Amygdala (tissue), 56 donors: ENCODE results near the gene SLC2A9.

Source experiments
- DNase-seq, 56 donors: peaks; one replicate each; lab custom pipeline; 2025; lab: John Stamatoyannopoulos, UW

The SLC2A9 gene

DNA sequence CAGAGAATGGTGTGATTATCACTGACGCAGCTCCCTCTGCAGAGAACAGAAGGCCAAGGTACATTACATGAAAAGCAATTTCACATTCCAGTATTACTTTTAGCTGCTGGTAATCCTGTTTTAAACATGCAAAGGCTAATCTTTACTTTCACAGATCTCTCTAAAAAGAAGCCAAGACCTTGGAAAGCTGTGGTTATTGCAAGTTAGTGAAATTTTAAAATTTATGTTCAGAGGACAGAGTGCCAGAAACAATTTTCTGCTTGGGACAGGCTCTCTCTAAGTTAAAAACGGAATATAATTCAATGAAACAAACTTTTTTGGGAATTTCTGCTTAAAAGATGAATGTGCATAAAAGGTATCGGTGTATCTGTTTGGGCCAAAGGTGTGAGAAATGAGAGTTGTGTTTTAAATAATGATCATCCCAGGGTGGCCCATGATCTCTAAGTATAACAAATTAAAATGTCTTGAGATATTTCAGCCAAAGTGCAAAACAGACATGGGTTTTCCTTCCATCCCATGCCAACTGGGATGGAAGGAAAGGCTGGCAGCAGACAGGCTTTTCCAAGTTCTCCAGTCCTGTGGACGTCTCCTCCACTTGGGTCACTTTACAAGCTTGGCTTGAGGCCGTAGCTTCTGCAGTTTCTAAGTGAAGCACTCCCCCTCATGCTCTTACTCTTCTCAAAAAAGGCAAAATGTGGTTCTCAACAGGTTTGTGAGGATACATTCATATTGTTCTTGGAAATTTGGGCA, 121.8 kb downstream of the SLC2A9 start:
- no peak for DNase-seq

DNA sequence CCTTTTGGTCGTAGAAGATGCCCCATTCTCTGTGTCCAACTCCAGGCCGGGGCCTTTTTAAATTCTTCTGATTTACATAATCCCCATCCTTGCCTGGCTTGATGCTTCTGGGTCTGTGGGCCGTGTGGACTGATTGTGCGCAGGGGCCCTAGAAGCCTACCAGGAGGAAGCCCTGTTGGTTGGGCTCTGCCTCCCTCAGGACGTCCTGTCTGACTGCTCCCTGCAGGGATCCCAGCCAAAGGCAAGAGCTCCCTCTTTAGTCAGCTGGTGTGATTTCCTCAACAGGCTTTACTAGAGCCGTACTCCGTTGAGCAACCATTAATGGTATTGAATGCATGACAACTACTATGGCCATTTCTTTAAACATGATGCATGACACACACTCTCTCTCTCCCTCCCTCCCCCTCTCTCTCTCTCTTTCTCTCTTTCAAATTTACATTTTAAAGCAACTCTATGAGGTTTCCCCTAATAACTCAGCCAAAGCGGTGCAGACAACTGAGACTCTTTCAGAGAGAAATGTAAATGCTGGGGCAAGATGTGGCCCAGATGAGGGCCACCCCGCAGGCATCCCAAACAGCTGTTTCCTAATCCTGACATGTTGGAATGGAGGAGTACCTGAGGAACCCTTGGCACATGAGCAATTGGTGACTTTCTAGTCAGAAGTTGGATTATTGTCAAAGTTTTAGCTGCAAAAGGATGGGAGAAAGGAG, 122.5 kb downstream of the SLC2A9 start:
- peak in 13 of 56 donors; percentile 5 to 52 (median 18) for DNase-seq

DNA sequence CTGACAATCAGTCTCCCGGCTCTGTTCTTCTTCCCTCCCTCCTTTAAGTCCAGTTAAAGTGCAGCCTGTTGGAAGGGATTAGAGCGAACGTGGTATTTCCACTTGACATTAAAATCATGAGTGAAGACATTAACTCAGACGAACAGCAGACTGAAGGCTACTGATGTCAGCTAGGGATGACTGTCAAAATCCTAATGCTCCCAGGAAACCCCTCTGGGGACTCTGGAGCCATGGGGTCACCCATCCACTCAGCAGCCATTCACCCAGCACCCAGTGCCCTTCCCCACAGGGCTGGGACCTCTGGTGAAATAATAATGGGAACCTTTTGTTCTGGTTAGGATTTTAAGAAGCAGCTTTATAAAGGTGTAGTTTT, 126.0 kb downstream of the SLC2A9 start:
- DNase-seq: no peak

DNA sequence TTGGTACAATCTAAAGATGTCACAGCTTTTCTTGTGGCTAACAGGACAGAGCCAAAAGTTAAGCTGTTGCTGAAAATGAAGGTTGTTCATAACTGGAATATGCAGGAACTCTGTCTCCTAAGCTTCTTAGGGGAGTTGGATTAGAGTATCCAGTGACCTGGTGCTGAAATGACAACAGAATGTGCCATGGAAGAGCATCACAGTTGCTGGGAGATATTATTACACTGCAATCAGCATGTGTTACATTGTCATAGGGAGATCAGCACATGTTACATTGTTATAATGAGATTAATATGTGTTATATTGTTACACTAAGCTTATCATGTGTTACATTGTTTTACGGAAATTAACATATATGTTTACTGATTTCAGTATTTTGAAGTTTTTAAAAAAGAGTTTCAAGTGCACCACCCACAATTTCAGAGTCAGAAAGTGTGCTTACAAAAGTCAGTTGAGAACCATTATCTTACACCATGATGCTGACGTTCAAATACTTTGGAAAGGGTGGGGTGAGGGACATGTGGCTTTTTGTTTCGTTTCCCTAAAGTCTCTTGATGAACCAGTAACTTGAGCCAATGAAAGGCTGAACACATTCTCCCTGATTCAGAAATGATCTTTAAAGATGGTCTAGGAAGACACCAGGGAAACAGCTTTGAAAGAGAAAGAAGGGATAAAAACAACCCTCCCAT, 126.5 kb downstream of the SLC2A9 start:
- DNase-seq: no peak

DNA sequence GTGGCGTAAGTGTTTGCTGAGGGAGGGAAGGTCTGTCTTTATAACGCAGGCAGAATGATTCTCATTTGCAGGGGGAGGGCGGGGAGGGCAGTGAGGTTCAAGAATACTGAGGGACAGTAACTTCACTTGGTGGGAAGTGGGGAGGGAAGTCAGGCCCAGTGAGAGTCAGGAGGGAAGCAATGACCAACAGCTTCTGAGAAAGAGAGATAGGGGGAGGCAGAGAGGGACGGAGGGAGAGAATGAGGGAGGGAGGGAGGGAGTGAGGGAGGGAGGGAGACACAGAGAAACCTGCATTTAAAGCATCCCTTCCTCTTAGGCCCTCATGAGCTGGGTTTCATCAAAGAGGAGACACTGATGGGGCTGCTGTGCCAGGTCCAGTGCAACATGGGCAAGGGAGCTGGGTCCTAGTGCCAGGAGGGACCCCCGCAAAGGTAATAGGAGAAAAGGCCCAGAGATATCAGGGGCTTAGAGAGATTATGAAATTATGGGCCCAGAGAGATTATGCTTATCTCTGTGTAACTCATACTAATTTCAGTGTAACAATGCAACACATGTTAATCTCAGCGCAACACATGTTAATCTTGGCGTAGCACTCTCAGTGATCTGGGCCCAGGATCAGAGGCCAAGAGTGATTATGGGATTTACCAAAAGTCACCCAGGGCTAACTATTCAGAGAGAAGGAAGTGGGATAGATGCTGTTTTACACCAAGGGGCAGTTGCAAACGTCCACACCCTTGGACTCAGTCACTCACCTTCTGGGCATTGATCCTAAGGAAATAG, 127.8 kb downstream of the SLC2A9 start:
- DNase-seq: no peak

DNA sequence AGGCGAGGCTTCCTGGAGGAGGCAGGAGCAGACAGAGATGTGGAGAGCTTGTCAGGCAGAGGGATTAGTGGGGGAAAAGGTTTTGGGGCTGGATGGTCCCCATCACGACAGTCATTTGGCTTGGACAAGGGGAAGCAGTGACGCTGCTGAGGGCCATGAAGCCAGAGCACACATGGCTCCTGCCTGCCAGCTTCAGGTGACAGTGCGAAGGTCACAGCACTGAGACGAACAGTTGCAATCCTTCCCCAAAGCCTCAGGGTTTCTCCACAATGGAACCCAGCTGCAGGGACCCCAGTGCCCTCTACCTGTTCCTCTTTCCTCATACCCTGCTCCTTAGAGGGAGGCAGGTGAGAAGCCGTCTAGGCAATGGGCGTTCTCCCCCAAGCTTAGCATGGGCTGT, 129.6 kb downstream of the SLC2A9 start:
- no peak for DNase-seq

- no peak for DNase-seq
Observed at GRCh38 chr4:9891056-9891455, 130.2 kb downstream of the SLC2A9 start.

DNA sequence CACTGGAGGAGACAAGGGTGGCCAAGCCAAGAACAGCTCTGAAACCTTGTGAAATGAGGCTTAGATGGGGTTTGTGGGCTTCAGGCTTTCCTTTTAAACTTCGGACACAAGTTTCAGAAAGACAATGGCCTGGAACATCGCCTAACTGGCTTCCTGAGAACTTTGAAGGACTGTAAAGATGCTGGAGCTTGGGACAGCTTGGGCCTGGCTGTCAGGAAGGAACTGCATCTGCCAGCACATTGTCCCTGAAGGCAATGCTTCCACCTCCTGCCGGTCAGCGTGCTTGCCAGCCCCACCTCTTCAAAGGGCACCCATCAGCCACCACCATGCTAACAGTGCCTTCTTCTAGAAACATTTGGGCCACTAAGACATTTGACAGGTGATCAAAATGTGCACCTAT, 132.0 kb downstream of the SLC2A9 start:
- no peak for DNase-seq

GRCh38 chr4:9885958-9886357, 135.3 kb downstream of the SLC2A9 start:
- DNase-seq: no peak

- DNase-seq: no peak
Observed at GRCh38 chr4:9880406-9881197, 140.7 kb downstream of the SLC2A9 start.

- DNase-seq: no peak
Observed at GRCh38 chr4:9877123-9877522, 144.2 kb downstream of the SLC2A9 start.

DNA sequence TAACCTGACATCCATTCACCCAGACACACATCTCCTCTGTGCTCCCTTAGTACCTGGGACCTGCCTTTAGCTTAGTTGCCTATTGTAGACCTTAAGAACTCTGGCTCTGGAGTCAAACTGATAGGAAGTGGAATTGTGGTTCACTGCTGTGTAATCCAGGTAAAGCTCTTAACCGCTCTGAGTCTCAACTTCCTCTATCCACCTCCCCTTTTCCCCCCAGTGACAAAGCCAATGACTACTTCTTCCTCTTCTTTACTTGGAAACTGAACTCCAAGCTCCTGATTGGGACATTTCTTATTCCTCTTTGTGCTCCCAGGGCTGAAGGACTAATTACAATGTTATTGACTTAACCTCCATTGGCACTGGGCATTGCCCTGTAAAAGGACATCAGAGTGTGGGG, 145.8 kb downstream of the SLC2A9 start:
- no peak for DNase-seq

DNA sequence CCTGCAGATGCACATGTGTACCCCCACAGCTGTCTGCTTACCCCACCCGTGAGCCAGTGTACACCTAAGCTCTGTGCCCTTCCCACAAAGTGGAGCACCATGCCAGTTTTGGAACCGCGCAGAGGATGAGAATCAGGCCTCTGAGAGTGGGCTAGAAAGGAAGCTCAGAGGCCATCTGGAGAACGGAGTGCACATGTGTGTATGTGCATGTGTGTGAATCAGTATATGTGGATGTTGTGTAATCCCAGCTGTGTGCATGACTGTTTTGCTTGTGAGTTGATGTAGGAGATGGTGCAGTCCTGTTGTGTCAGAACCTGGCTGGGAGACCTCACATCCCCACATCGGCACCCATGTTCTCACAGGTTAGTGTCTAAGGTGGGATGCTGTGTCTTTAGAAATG, 146.9 kb downstream of the SLC2A9 start:
- DNase-seq: no peak

GRCh38 chr4:9870165-9870790, 151.0 kb downstream of the SLC2A9 start:
- DNase-seq: no peak

- no peak for DNase-seq
Observed at GRCh38 chr4:9867751-9868425, 153.4 kb downstream of the SLC2A9 start.

DNA sequence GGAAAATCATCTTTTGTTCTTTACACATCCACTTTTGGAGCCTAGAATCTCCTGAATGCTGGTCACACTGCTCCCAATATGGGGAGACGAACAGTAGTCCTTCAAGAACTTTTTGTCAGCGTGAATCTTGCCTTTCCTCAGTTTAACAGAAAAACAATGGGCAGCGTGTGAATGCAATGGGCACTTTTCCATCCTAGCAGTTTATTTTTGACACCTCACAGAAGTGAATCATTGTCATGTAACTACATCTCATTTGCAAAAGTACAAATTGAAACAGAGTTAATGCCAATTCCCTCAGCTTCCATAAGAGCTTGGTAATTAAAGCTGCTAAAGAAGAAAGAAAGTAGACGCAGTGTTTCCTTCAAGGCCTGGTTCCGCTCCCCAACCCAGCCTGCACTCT, 154.4 kb downstream of the SLC2A9 start:
- DNase-seq: no peak

GRCh38 chr4:9861561-9861960, 159.7 kb downstream of the SLC2A9 start:
- DNase-seq: no peak

- DNase-seq: no peak
Observed at GRCh38 chr4:9859810-9860209, 161.5 kb downstream of the SLC2A9 start.

DNA sequence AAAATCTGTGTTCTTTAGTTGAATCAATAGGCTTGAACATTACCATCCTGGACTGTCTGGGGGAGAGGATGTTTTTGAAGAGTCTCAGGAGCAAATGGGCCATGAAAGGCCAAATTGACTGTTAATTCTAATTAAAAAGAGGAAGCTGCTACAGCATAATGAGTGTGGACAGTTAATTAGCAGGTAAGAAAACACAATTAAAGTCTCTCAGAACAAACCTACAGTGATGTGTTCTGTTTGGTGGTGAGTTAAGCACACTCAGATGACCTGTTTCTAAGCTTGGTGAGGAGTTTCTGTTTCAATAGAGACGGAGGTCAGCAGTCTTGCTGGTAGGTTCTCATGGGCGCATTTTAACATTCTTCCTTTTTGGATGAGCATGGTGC, 171.8 kb downstream of the SLC2A9 start:
- DNase-seq: no peak
